NCI-H510A treated with DMSO at 0.1 percent for 48 hours (cell line): Measurements from ENCODE around the gene XNDC1N.
A peak's percentile ranks its signal among the peaks of the same experiment; 100 is the strongest.

Experiments
- DNase-seq: peaks from one replicate; lab custom pipeline; 2025; lab: John Stamatoyannopoulos, UW

Gene XNDC1N, protein sequence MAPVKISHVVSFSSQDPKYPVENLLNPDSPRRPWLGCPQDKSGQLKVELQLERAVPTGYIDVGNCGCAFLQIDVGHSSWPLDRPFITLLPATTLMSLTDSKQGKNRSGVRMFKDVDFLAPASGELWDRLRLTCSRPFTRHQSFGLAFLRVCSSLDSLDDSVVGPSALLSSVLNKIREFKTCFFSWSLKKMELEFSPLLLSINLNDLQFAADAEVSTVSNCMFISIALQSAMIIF

DNA sequence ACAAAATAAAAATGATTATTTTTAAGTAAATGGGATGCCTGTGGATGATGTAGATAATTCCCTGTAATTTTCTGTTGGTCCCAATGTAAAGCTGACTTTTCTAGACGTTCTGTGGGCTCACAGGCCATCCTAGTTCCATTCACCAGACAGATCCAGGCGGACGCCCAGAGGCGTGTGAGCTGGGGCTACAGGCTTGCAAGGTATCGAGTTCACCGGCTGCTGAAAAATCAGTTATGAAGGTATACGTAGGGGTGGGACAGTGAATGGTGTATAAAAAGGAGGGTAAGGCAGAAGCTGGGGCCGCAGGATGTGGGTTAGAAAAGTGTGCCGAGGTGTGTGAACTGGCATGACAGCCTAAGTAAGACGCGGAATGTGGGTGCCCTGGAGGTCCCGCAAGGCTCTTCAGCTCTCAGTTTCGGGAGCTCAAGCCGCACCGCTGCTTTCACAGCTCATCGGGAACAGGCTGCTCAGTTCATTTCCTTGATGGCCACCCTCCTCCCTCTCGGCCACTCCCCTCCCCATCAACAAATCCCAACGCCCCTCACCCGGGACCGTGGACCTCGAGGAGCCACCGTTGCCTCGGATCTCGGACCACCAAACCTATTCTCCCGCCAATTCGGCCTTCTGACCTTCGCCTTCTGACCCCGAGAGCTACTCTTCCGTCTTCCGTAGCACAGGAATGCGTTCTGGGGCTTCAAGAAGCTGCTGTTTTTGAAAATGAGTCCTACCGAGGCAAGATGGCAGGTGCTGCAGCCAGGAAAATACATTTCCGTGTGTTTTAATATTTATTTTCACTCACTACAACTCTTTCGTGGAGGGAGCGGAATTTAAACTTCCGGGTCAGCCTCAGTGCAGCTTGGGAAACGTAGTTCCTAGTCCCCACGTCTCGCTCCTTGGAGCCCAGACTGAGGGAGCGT lies at the start of gene XNDC1N:
Gene XNDC1N (minus strand): TSS at position 775 of the 917 bp plus-strand sequence. CDS start 5,241 bp downstream, outside the sequence.
- peak; percentile 57 for DNase-seq

DNA sequence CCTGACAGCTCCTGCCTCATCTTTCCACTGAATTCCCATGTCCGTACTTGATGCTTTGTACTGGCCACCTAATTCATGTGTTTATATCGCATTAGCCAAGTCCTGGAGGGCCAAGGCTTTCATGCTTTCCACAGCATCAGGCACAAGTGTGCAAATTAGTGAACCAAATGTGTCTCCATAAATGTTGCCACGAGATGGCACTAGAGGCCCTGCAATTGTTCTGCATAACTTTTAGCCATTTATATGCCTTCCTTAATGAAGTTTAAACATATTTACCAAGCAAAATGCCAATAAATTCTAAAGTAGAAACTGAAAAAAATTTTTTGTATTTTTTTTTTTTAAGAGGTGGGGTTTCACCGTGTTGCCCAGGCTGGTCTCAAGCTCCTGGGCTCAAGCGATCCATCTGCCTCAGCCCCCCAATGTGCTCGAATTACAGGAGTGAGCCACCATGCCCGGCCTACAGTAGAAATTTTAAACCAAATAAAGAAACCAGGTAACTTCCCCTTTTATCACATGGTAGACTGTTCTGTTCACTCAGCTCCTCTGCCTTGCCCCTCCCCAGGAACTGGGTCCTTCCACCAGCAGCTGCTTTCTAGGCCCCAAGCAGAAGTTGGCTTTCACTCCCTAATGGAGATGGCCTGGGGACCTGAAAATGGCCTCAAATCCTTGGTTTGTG lies 49.5 kb upstream of the XNDC1N start:
- DNase-seq = peak; percentile 44

DNA sequence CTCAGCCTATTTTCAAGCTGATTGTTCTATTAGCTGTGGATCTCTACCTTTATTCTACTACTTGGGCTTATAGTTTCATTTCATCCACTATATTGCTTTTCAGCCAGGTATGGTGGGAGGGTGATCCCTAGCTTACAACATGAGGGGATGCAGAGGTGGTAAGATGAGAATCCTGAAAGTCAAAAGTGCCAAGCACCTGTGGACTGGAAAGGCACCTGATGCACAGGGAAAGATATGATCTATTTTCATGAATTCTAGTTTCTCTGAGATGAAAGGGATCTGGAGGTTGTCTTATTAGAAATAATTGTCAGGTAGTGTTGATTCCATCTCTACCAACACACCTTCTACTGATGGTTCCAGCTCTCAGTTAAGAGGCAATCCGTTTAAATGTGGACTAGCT lies 48.7 kb upstream of the XNDC1N start:
- DNase-seq = no peak

DNA sequence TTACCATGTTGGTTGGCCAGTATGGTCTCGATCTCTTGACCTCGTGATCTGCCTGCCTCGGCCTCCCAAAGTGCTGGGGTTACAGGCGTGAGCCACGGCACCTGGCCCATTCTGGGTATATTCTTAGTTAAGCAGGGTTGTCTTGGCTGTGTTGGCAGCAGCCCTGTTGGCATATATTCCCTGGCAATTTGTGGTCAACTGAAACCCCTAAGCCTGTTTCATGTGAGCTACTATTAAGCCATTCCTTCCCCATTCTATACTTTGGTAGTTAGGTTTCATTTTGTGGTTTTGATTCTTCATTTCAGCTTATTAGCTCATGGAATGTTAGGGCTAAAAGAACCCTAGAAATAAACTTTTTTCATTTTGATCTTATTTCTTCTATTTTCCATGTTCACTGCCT lies 48.2 kb upstream of the XNDC1N start:
- no peak for DNase-seq

DNA sequence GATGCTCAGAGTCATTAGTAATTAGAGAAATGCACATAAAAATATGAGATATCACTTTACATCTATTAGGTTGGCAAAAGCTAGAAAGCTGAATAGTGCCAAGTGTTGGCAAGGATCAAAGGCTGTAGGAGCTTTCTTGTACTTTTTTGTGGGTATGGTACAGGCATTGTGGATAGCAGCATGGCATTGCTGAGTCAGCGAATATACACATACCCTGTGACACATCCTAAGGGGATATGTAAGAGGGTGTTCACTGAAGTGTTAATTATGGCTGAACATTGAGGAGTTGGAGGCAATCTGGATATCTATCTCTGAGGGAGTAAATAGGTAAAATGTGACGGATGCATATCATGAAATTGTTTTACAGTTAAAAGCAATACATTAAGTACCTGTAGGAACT lies 43.3 kb upstream of the XNDC1N start:
- no peak for DNase-seq

DNA sequence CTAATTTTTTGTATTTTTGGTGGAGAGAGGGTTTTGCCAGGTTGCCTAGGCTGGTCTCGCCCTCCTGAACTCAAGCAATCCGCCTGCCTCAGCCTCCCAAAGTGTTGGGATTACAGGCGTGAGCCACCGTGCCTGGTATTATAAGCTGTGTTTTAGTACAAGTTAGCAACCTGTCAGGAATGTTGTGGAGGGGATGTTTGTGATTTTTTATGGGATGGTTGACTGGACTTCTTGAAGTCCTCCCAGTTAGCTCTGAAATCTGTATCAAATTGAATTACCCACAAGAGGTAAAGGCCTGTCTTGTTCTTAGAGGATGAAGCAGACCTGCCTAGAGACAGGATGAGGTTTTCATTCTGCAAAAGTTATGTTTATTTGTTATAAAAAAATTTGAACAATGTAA lies 36.2 kb upstream of the XNDC1N start:
- DNase-seq = no peak

DNA sequence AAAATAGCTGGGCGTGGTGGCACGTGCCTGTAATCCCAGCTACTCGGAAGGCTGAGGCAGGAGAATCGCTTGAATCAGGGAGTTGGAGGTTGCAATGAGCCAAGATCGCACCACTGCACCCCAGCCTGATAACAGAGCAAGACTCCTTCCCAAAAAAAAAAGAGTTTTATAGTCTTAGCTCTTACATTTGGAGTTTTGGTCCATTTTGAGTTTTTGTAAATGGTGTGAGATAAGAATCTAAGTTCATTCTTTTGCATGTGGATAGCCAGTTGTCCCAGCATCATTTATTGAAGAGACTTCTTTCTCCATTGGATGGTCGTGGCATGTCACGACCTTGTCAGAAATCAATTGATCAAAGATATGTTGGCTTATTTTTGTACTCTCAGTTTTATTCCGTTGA lies 35.1 kb upstream of the XNDC1N start:
- DNase-seq = no peak

DNA sequence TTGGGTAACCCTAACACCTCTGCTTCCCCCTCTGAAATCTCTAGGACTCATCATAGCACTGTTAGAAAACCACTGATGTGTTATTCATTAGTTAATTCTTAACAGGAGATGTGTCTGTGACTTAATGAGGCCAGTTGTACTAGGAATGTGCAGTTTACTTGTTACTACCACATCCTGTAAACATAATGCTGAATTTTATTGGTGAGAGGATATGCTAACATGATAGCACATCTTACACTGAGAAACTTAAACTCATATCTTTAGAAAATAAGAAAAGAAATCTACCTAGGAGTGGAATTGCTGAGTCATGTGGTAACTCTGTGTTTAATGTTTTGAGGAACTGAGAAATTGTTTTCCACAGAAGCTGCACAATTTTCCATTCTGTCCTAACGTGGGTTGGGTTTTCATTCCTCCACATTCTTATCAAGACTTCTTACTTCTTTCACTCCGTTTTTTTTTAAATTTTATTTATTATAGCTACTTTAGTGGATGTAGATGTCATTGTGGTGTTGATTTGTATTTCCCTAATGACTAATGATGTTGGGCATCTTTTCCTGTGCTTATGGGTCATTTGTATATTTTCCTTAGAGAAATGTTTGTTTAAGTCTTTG lies 34.1 kb upstream of the XNDC1N start:
- DNase-seq = no peak

DNA sequence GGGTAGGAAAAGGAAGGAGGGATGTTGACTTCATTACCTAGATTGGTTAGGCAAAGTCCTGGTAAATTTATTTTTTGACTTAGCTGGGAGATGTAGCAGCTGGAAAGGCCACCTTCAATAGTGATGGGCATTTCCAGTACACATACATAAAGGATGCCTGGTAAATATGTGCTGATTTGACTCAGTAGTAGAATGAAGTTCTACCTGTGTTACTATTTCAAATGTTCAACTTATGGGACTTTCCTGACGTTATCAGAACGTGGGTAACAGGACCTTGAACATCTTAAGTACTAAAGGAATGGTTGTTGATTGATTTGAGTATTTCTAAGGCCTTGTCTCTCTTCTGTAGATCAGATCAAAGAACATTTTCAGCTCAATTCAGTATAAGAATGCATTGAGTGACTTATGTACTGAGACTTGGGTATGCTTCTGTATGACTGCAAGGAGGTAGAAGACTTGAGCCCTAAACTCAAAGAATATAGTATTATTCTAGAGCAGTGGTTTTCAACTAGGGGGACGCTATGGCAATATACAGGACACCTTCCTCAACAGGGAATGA lies 27.6 kb upstream of the XNDC1N start:
- no peak for DNase-seq

DNA sequence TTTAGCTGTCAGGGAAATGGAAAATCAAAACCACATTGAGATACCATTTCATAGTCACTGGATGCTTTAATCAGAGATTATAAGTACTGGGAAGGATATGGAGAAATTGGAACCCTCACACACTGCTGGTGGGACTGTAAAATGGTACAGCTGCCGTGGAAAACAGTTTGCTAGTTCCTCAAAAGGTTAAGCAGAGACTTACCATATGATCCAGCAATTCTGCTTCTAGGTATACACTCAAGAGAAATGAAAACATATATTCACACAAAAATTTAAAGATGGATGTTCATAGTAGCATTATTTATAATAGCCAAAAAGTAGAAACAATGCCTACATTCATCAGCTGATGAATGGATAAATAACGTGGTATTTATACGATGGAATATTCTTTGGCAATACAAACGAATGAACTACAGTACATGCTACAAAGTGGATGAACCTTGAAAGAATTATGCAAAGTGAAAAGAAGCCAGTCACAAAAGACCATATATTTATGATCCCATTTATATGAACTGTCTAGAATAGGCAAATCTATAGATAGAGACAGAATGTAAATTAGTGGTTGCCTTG lies 23.4 kb upstream of the XNDC1N start:
- DNase-seq = no peak

DNA sequence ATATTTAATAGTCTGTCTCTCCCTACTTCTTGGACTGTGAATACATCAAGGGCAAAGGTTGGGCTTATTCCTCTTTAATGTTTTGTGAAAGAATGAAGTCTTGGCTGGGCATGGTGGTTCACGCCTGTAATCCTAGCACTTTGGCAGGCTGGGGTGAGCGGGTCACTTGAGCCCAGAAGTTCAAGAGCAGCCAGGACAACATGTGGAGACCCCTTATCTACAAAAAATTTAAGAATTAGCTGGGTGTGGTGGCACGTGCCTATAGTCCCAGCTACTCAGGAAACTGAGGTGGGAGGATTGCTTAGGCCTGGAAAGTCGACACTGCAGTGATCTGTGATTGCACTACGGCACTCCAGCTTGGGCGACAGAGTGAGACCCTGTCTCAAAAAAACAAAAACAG lies 20.6 kb upstream of the XNDC1N start:
- no peak for DNase-seq

DNA sequence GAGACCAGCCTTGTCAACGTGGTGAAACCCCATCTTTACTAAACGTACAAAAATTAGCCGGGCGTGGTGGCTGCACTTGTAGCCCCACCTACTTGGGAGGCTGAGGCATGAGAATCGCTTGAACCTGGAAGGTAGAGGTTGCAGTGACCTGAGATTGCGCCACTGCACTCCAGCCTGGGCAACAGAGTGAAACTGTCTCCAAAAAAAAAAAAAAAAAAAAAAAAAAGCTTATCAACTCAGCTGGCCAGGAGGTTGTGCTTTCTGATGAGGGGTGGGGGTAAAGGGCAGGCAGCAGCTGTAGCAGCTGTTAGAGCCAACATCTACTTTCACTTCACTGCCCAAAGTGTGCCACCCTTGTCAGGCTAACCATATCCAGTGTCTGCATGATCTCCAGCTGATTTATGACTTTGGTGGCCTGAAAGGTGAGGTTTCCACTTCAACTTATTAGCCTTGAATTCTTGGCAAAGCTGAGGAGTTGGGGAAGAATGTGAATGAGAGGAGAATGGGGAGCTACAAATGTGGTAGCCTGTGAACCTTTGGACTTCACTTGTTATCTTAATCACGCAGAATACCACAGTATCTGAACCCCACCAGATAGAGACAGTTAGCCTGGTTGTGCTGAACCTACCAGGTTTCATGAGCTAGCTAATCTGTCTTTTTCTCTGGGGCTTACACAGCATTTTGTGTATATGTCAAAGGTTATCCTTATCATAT lies 20.1 kb upstream of the XNDC1N start:
- DNase-seq = no peak

DNA sequence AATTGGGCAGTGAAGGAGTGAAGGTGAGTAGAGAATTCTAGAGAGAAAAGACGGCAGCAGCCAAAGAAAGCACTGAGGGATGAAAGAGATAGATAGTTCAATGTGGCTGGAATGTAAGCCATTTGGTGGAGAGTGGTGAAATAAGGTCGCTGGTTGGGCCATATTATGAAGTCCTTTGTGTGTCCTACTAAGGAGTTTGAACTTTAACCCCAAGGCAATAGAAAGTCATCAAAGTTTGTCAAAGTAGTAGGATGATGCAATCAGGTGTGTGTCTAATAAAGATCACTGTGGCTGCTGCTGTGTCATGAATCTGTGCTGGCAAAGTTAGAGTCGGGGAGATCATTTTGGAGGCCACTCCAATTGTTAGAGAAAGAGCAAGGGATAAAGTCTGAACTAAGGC lies 19.1 kb upstream of the XNDC1N start:
- no peak for DNase-seq

DNA sequence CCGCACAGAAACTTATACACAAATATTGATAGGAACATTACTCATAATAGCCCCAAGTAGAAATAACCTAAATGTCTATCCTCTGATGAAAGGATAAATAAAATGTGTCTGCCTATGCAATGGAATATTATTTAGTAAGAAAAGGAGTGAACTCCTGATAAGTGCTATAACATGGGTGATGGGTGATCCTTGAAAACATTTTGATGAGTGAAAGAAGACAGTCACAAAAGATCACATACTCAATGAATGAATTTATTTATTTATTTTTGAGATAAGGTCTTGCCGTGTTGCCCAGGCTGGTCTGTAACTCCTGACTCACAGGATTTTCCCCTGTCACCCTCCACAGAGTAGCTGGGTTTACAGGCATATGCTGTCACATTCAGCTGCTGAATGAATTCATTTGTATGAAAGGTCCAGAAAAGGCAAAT lies 17.8 kb upstream of the XNDC1N start:
- DNase-seq = no peak

DNA sequence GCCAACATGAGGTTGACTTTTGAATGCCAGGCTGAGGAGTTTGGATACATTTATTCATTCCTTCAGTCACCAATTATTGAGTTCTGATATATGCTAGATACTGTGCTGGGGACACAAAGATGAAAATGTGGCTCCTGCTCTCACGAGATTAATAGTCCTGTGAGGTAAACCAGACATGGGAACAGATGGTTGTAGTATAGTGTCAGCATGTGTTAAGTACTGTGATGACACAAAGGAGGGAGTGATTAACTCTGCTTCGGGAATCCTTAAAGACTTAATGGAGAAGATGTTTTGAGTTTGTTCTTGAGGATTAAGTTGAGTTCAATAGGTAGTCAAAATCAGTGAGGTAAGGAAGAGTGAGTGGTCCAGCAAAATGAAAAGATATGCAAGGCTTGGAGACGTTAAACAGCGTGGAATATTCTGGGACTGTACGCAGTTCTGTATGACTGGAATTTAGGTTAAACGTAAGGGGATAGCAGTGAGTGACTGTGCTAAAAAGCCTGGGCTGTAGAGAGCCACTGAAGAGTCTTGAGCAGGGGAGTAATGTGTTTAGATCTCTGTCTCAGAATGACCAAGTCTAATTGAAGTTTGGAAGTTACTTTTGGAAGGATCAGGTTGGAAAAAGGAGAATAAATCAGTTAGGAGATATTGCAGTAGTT lies 12.3 kb upstream of the XNDC1N start:
- DNase-seq = no peak

DNA sequence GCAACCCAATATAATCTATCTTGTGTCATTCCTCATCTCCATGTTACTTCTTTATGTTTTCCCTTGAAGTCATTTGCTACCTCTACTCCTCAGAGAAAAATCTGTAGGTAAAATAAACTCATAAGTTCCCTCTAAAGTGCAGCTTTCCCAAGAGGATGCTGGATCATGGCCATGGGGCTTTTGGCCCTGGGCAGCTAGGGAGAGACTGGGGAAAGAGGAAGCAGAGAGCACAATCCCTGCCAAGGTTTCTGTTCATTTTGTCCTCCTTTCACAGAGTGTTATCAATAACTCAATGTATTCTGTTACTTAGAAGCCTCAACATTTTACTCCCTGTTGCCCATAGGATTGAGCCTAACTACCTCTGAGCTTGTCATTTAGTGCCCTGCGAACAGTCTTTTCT lies 9.4 kb upstream of the XNDC1N start:
- DNase-seq = no peak

DNA sequence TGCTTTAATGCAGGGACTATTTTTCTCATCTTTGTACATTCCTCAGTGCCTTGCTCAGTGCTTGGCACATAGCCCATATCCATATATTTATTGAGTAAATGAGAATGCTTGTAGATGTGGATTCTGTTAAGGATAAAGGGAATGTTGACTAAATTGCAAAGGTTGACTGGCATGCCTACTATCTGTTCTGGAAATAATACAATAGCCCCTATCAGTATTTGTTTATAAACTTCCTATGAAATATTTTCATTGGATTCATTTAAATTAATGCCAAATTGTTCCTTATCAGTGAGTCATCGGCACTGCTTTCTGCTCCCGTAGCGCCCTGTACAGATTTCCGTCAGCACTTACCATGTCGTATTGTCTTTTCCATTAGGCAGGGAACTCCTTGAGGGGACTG lies 8.4 kb upstream of the XNDC1N start:
- no peak for DNase-seq

DNA sequence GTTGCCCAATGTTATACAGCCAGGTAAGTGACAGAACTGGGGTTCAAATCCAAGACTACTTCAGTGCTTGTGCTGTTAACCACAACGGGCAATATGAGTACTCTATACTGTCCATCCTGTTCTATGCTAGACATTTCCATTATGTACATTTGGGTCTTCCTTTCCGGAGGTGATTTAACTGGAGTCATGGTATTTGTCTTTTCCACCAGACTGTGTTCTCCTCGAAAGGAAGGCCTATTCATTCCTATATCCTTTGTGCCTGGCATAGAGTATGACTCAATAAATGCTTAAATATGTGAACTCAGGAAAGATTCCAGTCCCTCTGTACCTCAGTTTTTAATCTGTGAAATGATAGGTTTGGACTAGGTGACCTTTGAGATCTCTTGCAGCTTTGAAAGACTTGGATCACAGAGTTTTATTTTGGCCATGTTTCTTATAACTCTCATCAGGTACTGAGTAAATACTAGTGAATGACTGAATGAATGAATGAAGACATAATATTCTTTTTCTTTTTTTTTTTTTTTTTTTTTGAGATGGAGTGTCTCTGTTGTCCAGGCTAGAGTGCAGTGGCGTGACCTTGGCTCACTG lies 7.0 kb upstream of the XNDC1N start:
- DNase-seq = no peak

DNA sequence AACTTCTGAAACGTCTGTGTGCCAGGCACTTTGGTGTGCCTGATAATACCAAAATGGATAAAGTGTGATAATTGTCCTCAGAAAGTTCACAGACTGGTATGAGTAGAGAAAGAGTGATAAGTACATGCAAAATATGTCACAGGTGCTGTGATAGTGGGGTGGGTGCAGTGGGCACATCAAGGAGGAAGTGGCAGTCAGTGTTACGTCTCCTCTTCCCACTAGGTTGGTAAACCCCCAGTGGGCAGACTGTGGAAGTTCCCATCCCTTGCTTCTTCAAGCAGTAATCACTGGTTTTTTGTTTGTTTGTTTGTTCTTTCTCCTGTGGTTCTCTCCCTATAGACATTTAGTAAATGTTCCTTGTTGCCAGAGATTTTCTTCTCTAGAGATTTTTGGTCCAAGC lies 5.8 kb upstream of the XNDC1N start:
- DNase-seq = no peak
